MM.1S (cell line): Measurements from ENCODE around the gene EIF4G1.

Experiments used
- DNase-seq: peaks from one replicate; pipeline ENCODE4 v3.0.0-alpha.2; 2015
- H2AFZ ChIP-seq: fragments of 300-600 bp; sonication (generic); 2 replicates; pipeline ENCODE4 v1.6.0; 2016; ENCODE audit warnings: antibody characterized with exemption, low read length
- H3F3A ChIP-seq: fragments of 300-600 bp; sonication (generic); 2 replicates; pipeline ENCODE4 v1.6.1; 2016; ENCODE audit warnings: mild to moderate bottlenecking, antibody characterized with exemption, low read length, moderate library complexity, mixed read lengths; ENCODE audit not compliant: insufficient read depth
- H3K27ac ChIP-seq: fragments of 300-600 bp; sonication (generic); 2 replicates; pipeline ENCODE4 v1.5.1; 2016; ENCODE audit warnings: mild to moderate bottlenecking, low read length
- H3K27me3 ChIP-seq: fragments of 300-600 bp; sonication (generic); replicated peaks from 2 replicates; pipeline ENCODE4 v1.6.0; 2016; ENCODE audit warnings: low read length; ENCODE audit not compliant: insufficient read depth
- H3K36me3 ChIP-seq: fragments of 300-600 bp; sonication (generic); replicated peaks from 2 replicates; pipeline ENCODE4 v1.6.1; 2016; ENCODE audit warnings: mild to moderate bottlenecking, low read length, mixed read lengths; ENCODE audit not compliant: insufficient read depth
- H3K4me1 ChIP-seq: fragments of 300-600 bp; sonication (generic); 2 replicates; pipeline ENCODE4 v1.6.1; 2016; ENCODE audit warnings: low read length, mixed read lengths
- H3K4me2 ChIP-seq: fragments of 300-600 bp; sonication (generic); 2 replicates; pipeline ENCODE4 v1.6.0; 2016; ENCODE audit warnings: low read depth, low read length
- H3K4me3 ChIP-seq: fragments of 300-600 bp; sonication (generic); 2 replicates; pipeline ENCODE4 v1.5.1; 2016; ENCODE audit warnings: low read length, mixed read lengths
- H3K79me2 ChIP-seq: fragments of 300-600 bp; sonication (generic); 2 replicates; pipeline ENCODE4 v1.6.1; 2016; ENCODE audit warnings: mixed run types, low read length, mixed read lengths
- H3K9ac ChIP-seq: fragments of 300-600 bp; sonication (generic); 2 replicates; pipeline ENCODE4 v1.6.1; 2016; ENCODE audit warnings: low read length, mixed read lengths
- H3K9me2 ChIP-seq: fragments of 300-600 bp; sonication (generic); replicated peaks from 2 replicates; pipeline ENCODE4 v1.6.1; 2016; ENCODE audit warnings: mild to moderate bottlenecking, low read length, mixed read lengths; ENCODE audit not compliant: insufficient read depth
- H3K9me3 ChIP-seq: fragments of 300-600 bp; sonication (generic); replicated peaks from 2 replicates; pipeline ENCODE4 v1.6.1; 2016; ENCODE audit warnings: mild to moderate bottlenecking, low read length, mixed read lengths; ENCODE audit not compliant: insufficient read depth
- H4K20me1 ChIP-seq: fragments of 300-600 bp; sonication (generic); 2 replicates; pipeline ENCODE4 v1.6.1; 2016; ENCODE audit warnings: mild to moderate bottlenecking, low read length, moderate library complexity, mixed read lengths; ENCODE audit not compliant: insufficient read depth
- CTCF ChIP-seq: fragments of 300-600 bp; sonication (generic); IDR thresholded peaks from 2 replicates; pipeline ENCODE4 v1.5.1; 2016; ENCODE audit warnings: antibody characterized with exemption, low read length, mixed read lengths
- EZH2 ChIP-seq: fragments of 300-600 bp; sonication (generic); optimal IDR thresholded peaks from 2 replicates; pipeline ENCODE3; 2017; ENCODE audit warnings: low read depth, mild to moderate bottlenecking, antibody characterized with exemption, low read length, mixed read lengths
- EZH2phosphoT487 ChIP-seq: fragments of 300-600 bp; sonication (generic); IDR thresholded peaks from 2 replicates; pipeline ENCODE4 v1.6.1; 2018; ENCODE audit warnings: antibody characterized with exemption, low read length

EIF4G1 gene

GRCh38 chr3:184315871-184316661, 1.7 kb downstream of the EIF4G1 start:
- Histone ChIP-seq H3K9ac (peak overlapping the region; percentile 96), H3K27ac (no peak overlapping the region), H3K4me1 (peaks cover 9% of the 10 kb centered on the region; the same call in 1 of the 2 replicates), H3K9me2 (no peaks in the 10 kb centered on the region), H3K27me3 (no peaks in the 10 kb centered on the region), H3F3A (peaks cover 10% of the 10 kb centered on the region), H3K4me3 (peak overlapping the region; percentile 95), H2AFZ (no peak overlapping the region), H3K9me3 (no peaks in the 10 kb centered on the region), H3K36me3 (peaks cover 18% of the 10 kb centered on the region; the same call in 1 of the 2 replicates), H3K79me2 (peaks cover 65% of the 10 kb centered on the region), H3K4me2 (peak overlapping the region; percentile 77), H4K20me1 (peaks cover 52% of the 10 kb centered on the region)
- no peak for DNase-seq
- TF ChIP-seq EZH2phosphoT487 (no peak), EZH2 (no peak), CTCF (no peak)

GRCh38 chr3:184316792-184317191, 2.4 kb downstream of the EIF4G1 start:
- no peak for DNase-seq
- H3K4me1 ChIP-seq: peaks cover 9% of the 10 kb centered on the region; the same call in 1 of the 2 replicates
- H3F3A ChIP-seq: peaks cover 3% of the 10 kb centered on the region
- H3K9ac ChIP-seq: peak overlapping the region; percentile 96; the same call in 1 of the 2 replicates
- no peak for TF ChIP-seq EZH2
- no peaks in the 10 kb centered on the region for H3K9me3 ChIP-seq
- H3K36me3 ChIP-seq: peaks cover 26% of the 10 kb centered on the region
- no peak overlapping the region for H2AFZ ChIP-seq
- peak overlapping the region; percentile 77 for H3K4me2 ChIP-seq
- no peaks in the 10 kb centered on the region for H3K9me2 ChIP-seq
- no peaks in the 10 kb centered on the region for H3K27me3 ChIP-seq
- peaks cover 72% of the 10 kb centered on the region for H3K79me2 ChIP-seq
- H3K27ac ChIP-seq: no peak overlapping the region
- peaks cover 55% of the 10 kb centered on the region for H4K20me1 ChIP-seq
- 0 out of 2 replicates have a peak overlapping the region, but pooled peaks have one; percentile 95 for H3K4me3 ChIP-seq

- no peaks in the 10 kb centered on the region for H3K9me3 ChIP-seq
- H3K4me1 ChIP-seq: peaks cover 9% of the 10 kb centered on the region; the same call in 1 of the 2 replicates
- H3K27ac ChIP-seq: no peak overlapping the region
- peaks cover 76% of the 10 kb centered on the region for H3K79me2 ChIP-seq
- peaks cover 55% of the 10 kb centered on the region for H4K20me1 ChIP-seq
- no peak overlapping the region for H2AFZ ChIP-seq
- peak overlapping the region; percentile 77; the same call in 1 of the 2 replicates for H3K4me2 ChIP-seq
- H3K36me3 ChIP-seq: peaks cover 29% of the 10 kb centered on the region
- no peak for DNase-seq
- H3K27me3 ChIP-seq: no peaks in the 10 kb centered on the region
- no peak overlapping the region for H3K9ac ChIP-seq
- no peaks in the 10 kb centered on the region; the same call in 1 of the 2 replicates for H3F3A ChIP-seq
- TF ChIP-seq EZH2 (no peak), EZH2phosphoT487 (no peak), CTCF (no peak)
- 0 out of 2 replicates have a peak overlapping the region, but pooled peaks have one; percentile 95 for H3K4me3 ChIP-seq
- H3K9me2 ChIP-seq: no peaks in the 10 kb centered on the region
Observed at GRCh38 chr3:184317201-184317600, 2.8 kb downstream of the EIF4G1 start.

GRCh38 chr3:184320104-184320445, 5.7 kb downstream of the EIF4G1 start:
- H3K79me2 ChIP-seq: peaks cover 99% of the 10 kb centered on the region
- H3K27me3 ChIP-seq: no peaks in the 10 kb centered on the region
- no peaks in the 10 kb centered on the region for H3F3A ChIP-seq
- H2AFZ ChIP-seq: no peak overlapping the region
- H3K9me2 ChIP-seq: no peaks in the 10 kb centered on the region
- TF ChIP-seq CTCF: no peak
- TF ChIP-seq EZH2: no peak
- TF ChIP-seq EZH2phosphoT487: no peak
- no peak overlapping the region for H3K9ac ChIP-seq
- H3K9me3 ChIP-seq: no peaks in the 10 kb centered on the region
- DNase-seq: no peak
- no peak overlapping the region for H3K4me3 ChIP-seq
- H3K27ac ChIP-seq: no peak overlapping the region
- H3K4me2 ChIP-seq: no peak overlapping the region
- H3K36me3 ChIP-seq: peaks cover 56% of the 10 kb centered on the region
- H3K4me1 ChIP-seq: peaks cover 9% of the 10 kb centered on the region; the same call in 1 of the 2 replicates
- peaks cover 55% of the 10 kb centered on the region for H4K20me1 ChIP-seq
